Renal cortical epithelial cell (primary cell): Measurements from ENCODE around the gene P2RY6. TPM values are rescaled to one million over a fixed set of nuclear protein-coding genes. Genes with fewer than 3 reads are reported as not detected.
A peak's percentile ranks its signal among the peaks of the same experiment; 100 is the strongest.
"Not testable (repeated sequence)": the region's sequence is repeated elsewhere in the genome, so short reads cannot be mapped to it uniquely, and the experiment has no call there.

Experiments
- DNase-seq: peaks from one replicate; pipeline ENCODE4 v3.0.0-alpha.2; 2011; ENCODE audit warnings: low read depth
- total RNA-seq: library from RNA; depleted of rRNA; stranded (reverse); fragments of >200 nt; gene quantifications from 2 replicates; pipeline ENCODE4 v1.2.3, GENCODE V29; 2014

The P2RY6 gene
- total RNA-seq, 1 donor from 2014 or later, result 10.9 TPM

- no peak for DNase-seq
These were observed 12.6 kb upstream of the P2RY6 start for GRCh38 chr11:73259406-73260126.

- no peak for DNase-seq
These were observed 12.0 kb upstream of the P2RY6 start for GRCh38 chr11:73260127-73260457.

GRCh38 chr11:73262851-73263495 is 9.2 kb upstream of the P2RY6 start:
- DNase-seq, result peak; percentile 65

GRCh38 chr11:73263640-73264039 is 8.5 kb upstream of the P2RY6 start:
- DNase-seq, result no peak

- no peak for DNase-seq
These were observed 6.8 kb upstream of the P2RY6 start for GRCh38 chr11:73265278-73265810.

- no peak for DNase-seq
These were observed 6.1 kb upstream of the P2RY6 start for GRCh38 chr11:73265853-73266645.

GRCh38 chr11:73266646-73267020 is 5.5 kb upstream of the P2RY6 start:
- no peak for DNase-seq

- no peak for DNase-seq
These were observed 4.9 kb upstream of the P2RY6 start for GRCh38 chr11:73267122-73267846.

GRCh38 chr11:73267906-73268540 is 4.1 kb upstream of the P2RY6 start:
- DNase-seq, result no peak

- DNase-seq, result no peak
These were observed 3.4 kb upstream of the P2RY6 start for GRCh38 chr11:73268671-73269271.

- DNase-seq, result no peak
These were observed 2.6 kb upstream of the P2RY6 start for GRCh38 chr11:73269459-73270015.

- no peak for DNase-seq
These were observed 1.9 kb upstream of the P2RY6 start for GRCh38 chr11:73270016-73270854.

GRCh38 chr11:73270855-73271477 is 1.2 kb upstream of the P2RY6 start:
- no peak for DNase-seq

- not testable (repeated sequence) for DNase-seq
These were observed 666 bp upstream of the P2RY6 start for GRCh38 chr11:73271478-73271865.

GRCh38 chr11:73272680-73273038 is 521 bp downstream of the P2RY6 start:
- no peak for DNase-seq

- no peak for DNase-seq
These were observed 1.2 kb downstream of the P2RY6 start for GRCh38 chr11:73273222-73273895.

- DNase-seq, result not testable (repeated sequence)
These were observed 2.1 kb downstream of the P2RY6 start for GRCh38 chr11:73274191-73274590.

- DNase-seq, result no peak
These were observed 2.7 kb downstream of the P2RY6 start for GRCh38 chr11:73274722-73275380.
